H9 (cell line): ENCODE data around the gene RASGRF1. TPM values are rescaled to one million over a fixed set of nuclear protein-coding genes. Genes with fewer than 3 reads are reported as not detected.
A peak's percentile ranks its signal among the peaks of the same experiment; 100 is the strongest.

ENCODE experiments used
- DNase-seq: peaks from one replicate; pipeline ENCODE4 v3.0.0-alpha.2; 2017
- H2AFZ ChIP-seq: one replicate; pipeline ENCODE4 v1.6.1; 2013; ENCODE audit warnings: mild to moderate bottlenecking, low read length, control low read depth, moderate library complexity
- H2AK5ac ChIP-seq: 2 replicates; pipeline ENCODE4 v1.6.1; 2013; ENCODE audit warnings: low read length, control low read depth, mixed read lengths; ENCODE audit not compliant: insufficient read length
- H2BK120ac ChIP-seq: one replicate; pipeline ENCODE4 v1.6.1; 2013; ENCODE audit warnings: low read depth, mild to moderate bottlenecking, low read length, control low read depth, inconsistent platforms; ENCODE audit not compliant: poor library complexity, severe bottlenecking
- H2BK12ac ChIP-seq: 2 replicates; pipeline ENCODE4 v1.6.1; 2013; ENCODE audit warnings: low read length, control low read depth, mixed read lengths, low read depth; ENCODE audit not compliant: insufficient read length
- H2BK15ac ChIP-seq: 2 replicates; pipeline ENCODE4 v1.6.1; 2013; ENCODE audit warnings: low read depth, low read length, control low read depth
- H2BK20ac ChIP-seq: one replicate; pipeline ENCODE4 v1.6.1; 2013; ENCODE audit warnings: low read depth, mild to moderate bottlenecking, low read length, control low read depth, inconsistent platforms; ENCODE audit not compliant: poor library complexity, severe bottlenecking
- H2BK5ac ChIP-seq: 2 replicates; pipeline ENCODE4 v1.6.1; 2013; ENCODE audit warnings: low read length, control low read depth, mixed read lengths; ENCODE audit not compliant: insufficient read length
- H3K14ac ChIP-seq: 2 replicates; pipeline ENCODE4 v1.6.1; 2013; ENCODE audit warnings: low read length, control low read depth; ENCODE audit not compliant: insufficient read depth
- H3K18ac ChIP-seq: 2 replicates; pipeline ENCODE4 v1.6.1; 2013; ENCODE audit warnings: low read depth, mild to moderate bottlenecking, mixed read lengths, low read length, control low read depth; ENCODE audit not compliant: insufficient read length
- H3K23ac ChIP-seq: 2 replicates; pipeline ENCODE4 v1.6.1; 2013; ENCODE audit warnings: low read length, control low read depth, mixed read lengths, low read depth; ENCODE audit not compliant: insufficient read length
- H3K23me2 ChIP-seq: 2 replicates; pipeline ENCODE4 v1.6.1; 2013; ENCODE audit warnings: low read depth, mild to moderate bottlenecking, mixed read lengths, low read length, control low read depth; ENCODE audit not compliant: insufficient read length, poor library complexity, severe bottlenecking
- H3K27ac ChIP-seq: 2 replicates; pipeline ENCODE4 v1.5.1; 2013; ENCODE audit warnings: low read length, control low read depth, mixed read lengths, low read depth; ENCODE audit not compliant: insufficient read length
- H3K27me3 ChIP-seq: 2 replicates; pipeline ENCODE4 v1.6.1; 2013; ENCODE audit warnings: low read length, control low read depth, inconsistent platforms; ENCODE audit not compliant: insufficient read depth
- H3K4ac ChIP-seq: 2 replicates; pipeline ENCODE4 v1.6.1; 2013; ENCODE audit warnings: low read depth, mild to moderate bottlenecking, control low read depth, inconsistent platforms, low read length, moderate library complexity
- H3K4me1 ChIP-seq: 2 replicates; pipeline ENCODE4 v1.6.1; 2013; ENCODE audit warnings: low read length, control low read depth, inconsistent platforms; ENCODE audit not compliant: insufficient read depth
- H3K4me2 ChIP-seq: 2 replicates; pipeline ENCODE4 v1.6.1; 2013; ENCODE audit warnings: low read length, control low read depth, mixed read lengths; ENCODE audit not compliant: insufficient read length, insufficient read depth
- H3K56ac ChIP-seq: 2 replicates; pipeline ENCODE4 v1.6.1; 2013; ENCODE audit warnings: low read depth, mild to moderate bottlenecking, mixed read lengths, low read length, control low read depth; ENCODE audit not compliant: insufficient read length
- H3K79me1 ChIP-seq: 2 replicates; pipeline ENCODE4 v1.6.1; 2013; ENCODE audit warnings: low read depth, mild to moderate bottlenecking, moderate library complexity, low read length, control low read depth, inconsistent platforms; ENCODE audit not compliant: insufficient read depth, poor library complexity, severe bottlenecking
- H3K79me2 ChIP-seq: 2 replicates; pipeline ENCODE4 v1.6.1; 2013; ENCODE audit warnings: low read length, control low read depth, inconsistent platforms; ENCODE audit not compliant: insufficient read depth
- H3K9ac ChIP-seq: 2 replicates; pipeline ENCODE4 v1.6.1; 2013; ENCODE audit warnings: low read length, control low read depth, mixed read lengths; ENCODE audit not compliant: insufficient read length; ENCODE audit errors: extremely low read depth
- H3K9me3 ChIP-seq: one replicate; pipeline ENCODE4 v1.6.1; 2013; ENCODE audit warnings: low read depth, low read length, inconsistent platforms; ENCODE audit not compliant: control insufficient read depth
- H3T11ph ChIP-seq: one replicate; pipeline ENCODE4 v1.6.1; 2013; ENCODE audit warnings: mild to moderate bottlenecking, low read length, control low read depth, inconsistent platforms
- H4K20me1 ChIP-seq: one replicate; pipeline ENCODE4 v1.6.1; 2013; ENCODE audit not compliant: control insufficient read depth, insufficient read length, insufficient read depth
- H4K5ac ChIP-seq: 2 replicates; pipeline ENCODE4 v1.6.1; 2013; ENCODE audit warnings: low read depth, mild to moderate bottlenecking, mixed read lengths, low read length, control low read depth; ENCODE audit not compliant: insufficient read length
- H4K8ac ChIP-seq: replicated peaks from 2 replicates; pipeline ENCODE4 v1.6.1; 2013; ENCODE audit warnings: low read length, control low read depth, mixed read lengths, low read depth; ENCODE audit not compliant: insufficient read length
- H4K91ac ChIP-seq: 2 replicates; pipeline ENCODE4 v1.6.1; 2013; ENCODE audit warnings: low read depth, mild to moderate bottlenecking, moderate library complexity, mixed read lengths, low read length, control low read depth; ENCODE audit not compliant: insufficient read length
- H3K27ac Mint-ChIP-seq, 3 experiments: 2 replicates in 2 of 3; 3 replicates in 1 of 3; pipeline ENCODE4 v1.8.0; 2020 to 2021; ENCODE audit warnings: mixed read lengths in 3 of 3, mild to moderate bottlenecking in 1 of 3, moderate library complexity in 1 of 3
- H3K27me3 Mint-ChIP-seq: 2 replicates; pipeline ENCODE4 v1.8.0; 2021; ENCODE audit warnings: low read depth, mild to moderate bottlenecking, moderate library complexity, mixed read lengths
- H3K36me3 Mint-ChIP-seq, 3 experiments: 2 replicates in 2 of 3; 3 replicates in 1 of 3; pipeline ENCODE4 v1.8.0; 2020 to 2021; ENCODE audit warnings: low read depth in 3 of 3, mixed read lengths in 3 of 3; ENCODE audit not compliant: insufficient read depth in 1 of 3
- H3K4me1 Mint-ChIP-seq, 2 experiments: 2 replicates each; pipeline ENCODE4 v1.8.0; 2020; ENCODE audit warnings: mixed read lengths in 2 of 2
- H3K4me3 Mint-ChIP-seq, 2 experiments: 2 replicates in 1 of 2; 3 replicates in 1 of 2; pipeline ENCODE4 v1.8.0; 2020 to 2021; ENCODE audit warnings: mild to moderate bottlenecking in 2 of 2, mixed read lengths in 2 of 2, moderate library complexity in 1 of 2
- H3K9me3 Mint-ChIP-seq, 2 experiments: 2 replicates in 1 of 2; 3 replicates in 1 of 2; pipeline ENCODE4 v1.8.0; 2020; ENCODE audit warnings: mild to moderate bottlenecking in 2 of 2, mixed read lengths in 2 of 2, moderate library complexity in 1 of 2
- CTCF ChIP-seq: fragments of 200-600 bp; sonication (generic); conservative IDR thresholded peaks from 3 replicates; pipeline ENCODE4 v1.8.0; 2021; ENCODE audit warnings: antibody characterized with exemption, mild to moderate bottlenecking
- WGBS: extraction: QIAGEN DNeasy Blood & Tissue Kit; methylation state at CpG from one replicate; pipeline ENCODE4 v1.1.7; 2013; ENCODE audit warnings: missing lambda C conversion rate, low lambda C conversion rate, mixed read lengths; ENCODE audit not compliant: insufficient read length; ENCODE audit errors: extremely low coverage; 5-methylcytosine and 5-hydroxymethylcytosine counted together
- total RNA-seq: library from RNA; stranded (reverse); gene quantifications from 2 replicates; pipeline ENCODE4 v1.2.1, GENCODE V29; 2021

Gene RASGRF1
- total RNA-seq, 1 experiment from 2014 or later = 0.48 TPM

GRCh38 chr15:79003896-79004295, 86.7 kb downstream of the RASGRF1 start:
- H4K91ac ChIP-seq = no peak overlapping the region
- no peak overlapping the region for H2BK5ac ChIP-seq
- no peak overlapping the region for H3K4ac ChIP-seq
- H3K27me3 ChIP-seq = peaks cover 2% of the 10 kb centered on the region; the same call in 1 of the 2 replicates
- no peaks in the 10 kb centered on the region for H3K9me3 ChIP-seq
- H2BK20ac ChIP-seq = no peak overlapping the region
- H2AK5ac ChIP-seq = no peak overlapping the region
- H4K20me1 ChIP-seq = no peaks in the 10 kb centered on the region
- no peak overlapping the region for H2BK120ac ChIP-seq
- no peak overlapping the region for H3K4me2 ChIP-seq
- H3T11ph ChIP-seq = no peak overlapping the region
- no peaks in the 10 kb centered on the region for H3K23me2 ChIP-seq
- no peak for DNase-seq
- H3K27ac Mint-ChIP-seq = peak overlapping the region in 1 of 3 experiments; percentile 83; a peak in 1 of 7 replicates
- no peaks in the 10 kb centered on the region for H3K79me1 ChIP-seq
- H4K5ac ChIP-seq = no peak overlapping the region
- H2BK15ac ChIP-seq = no peak overlapping the region
- no CpG with 5 or more reads among the region's 24 CpGs for WGBS
- no peaks in the 10 kb centered on the region for H3K36me3 Mint-ChIP-seq
- peaks cover 53% of the 10 kb centered on the region for H3K27me3 Mint-ChIP-seq
- peak overlapping the region; percentile 61; the same call in 1 of the 2 replicates for H3K14ac ChIP-seq
- no peak overlapping the region for H3K4me3 Mint-ChIP-seq
- TF ChIP-seq CTCF = no peak
- H3K18ac ChIP-seq = no peak overlapping the region
- H3K4me1 Mint-ChIP-seq = peaks cover 38 to 40% of the 10 kb centered on the region in 2 experiments
- no peaks in the 10 kb centered on the region for H3K79me2 ChIP-seq
- no peak overlapping the region for H3K9ac ChIP-seq
- H2BK12ac ChIP-seq = no peak overlapping the region
- no peak overlapping the region for H3K56ac ChIP-seq
- H2AFZ ChIP-seq = no peak overlapping the region
- peaks cover 4% of the 10 kb centered on the region for H3K4me1 ChIP-seq
- H3K27ac ChIP-seq = no peak overlapping the region
- H3K9me3 Mint-ChIP-seq = no peaks in the 10 kb centered on the region
- no peak overlapping the region for H4K8ac ChIP-seq
- no peak overlapping the region for H3K23ac ChIP-seq
